Measurements from ENCODE around the gene RYR2. TPM values are rescaled to one million over a fixed set of nuclear protein-coding genes. Genes with fewer than 3 reads are reported as not detected.

Gene RYR2
- total and polyA plus RNA-seq, 3 donors from 2014 or later, result 5.4 to 9.5 (median 9.1) TPM

DNA sequence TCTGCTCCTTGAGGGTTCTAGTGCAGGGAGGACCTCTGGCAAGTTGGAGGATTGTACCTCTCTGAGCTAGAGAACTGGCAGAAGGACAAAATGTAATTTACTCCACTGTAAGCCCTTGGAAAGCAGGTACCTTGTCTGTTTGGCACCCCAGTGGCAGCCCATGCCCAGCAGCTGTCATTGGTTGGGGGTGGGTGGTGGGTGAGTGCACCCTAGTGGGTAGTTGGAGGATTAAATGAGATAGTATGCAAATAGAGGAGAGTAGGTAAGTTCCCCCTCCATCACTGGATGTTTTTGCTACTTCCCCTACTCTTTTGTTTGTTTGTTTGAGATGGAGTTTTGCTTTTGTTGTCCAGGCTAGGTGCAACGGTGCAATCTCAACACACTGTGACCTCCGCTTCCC lies 69.8 kb downstream of the RYR2 start:
- no peaks in the 10 kb centered on the region for H3K9me3 ChIP-seq
- no peaks in the 10 kb centered on the region for H3K36me3 ChIP-seq (ENCODE audit: low read depth, missing control alignments)
- peaks cover 10% of the 10 kb centered on the region for H3K4me1 ChIP-seq
- TF ChIP-seq POLR2A (IDR thresholded peaks at IDR 0.05), result no peak
- TF ChIP-seq, protein P1, sequence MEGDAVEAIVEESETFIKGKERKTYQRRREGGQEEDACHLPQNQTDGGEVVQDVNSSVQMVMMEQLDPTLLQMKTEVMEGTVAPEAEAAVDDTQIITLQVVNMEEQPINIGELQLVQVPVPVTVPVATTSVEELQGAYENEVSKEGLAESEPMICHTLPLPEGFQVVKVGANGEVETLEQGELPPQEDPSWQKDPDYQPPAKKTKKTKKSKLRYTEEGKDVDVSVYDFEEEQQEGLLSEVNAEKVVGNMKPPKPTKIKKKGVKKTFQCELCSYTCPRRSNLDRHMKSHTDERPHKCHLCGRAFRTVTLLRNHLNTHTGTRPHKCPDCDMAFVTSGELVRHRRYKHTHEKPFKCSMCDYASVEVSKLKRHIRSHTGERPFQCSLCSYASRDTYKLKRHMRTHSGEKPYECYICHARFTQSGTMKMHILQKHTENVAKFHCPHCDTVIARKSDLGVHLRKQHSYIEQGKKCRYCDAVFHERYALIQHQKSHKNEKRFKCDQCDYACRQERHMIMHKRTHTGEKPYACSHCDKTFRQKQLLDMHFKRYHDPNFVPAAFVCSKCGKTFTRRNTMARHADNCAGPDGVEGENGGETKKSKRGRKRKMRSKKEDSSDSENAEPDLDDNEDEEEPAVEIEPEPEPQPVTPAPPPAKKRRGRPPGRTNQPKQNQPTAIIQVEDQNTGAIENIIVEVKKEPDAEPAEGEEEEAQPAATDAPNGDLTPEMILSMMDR (IDR thresholded peaks at IDR 0.05), result no peak
- DNase-seq, result no peak
- no peak overlapping the region for H3K27ac ChIP-seq
- no peaks in the 10 kb centered on the region for H3K27me3 ChIP-seq
- intact Hi-C loops (cut with DNase I; ENCODE audit: low total_unique reads), result no loop called here
- 50 to 78% methylated on average over 2 of the region's 2 CpGs for WGBS, 2 donors
- H3K4me3 ChIP-seq, result no peak overlapping the region

DNA sequence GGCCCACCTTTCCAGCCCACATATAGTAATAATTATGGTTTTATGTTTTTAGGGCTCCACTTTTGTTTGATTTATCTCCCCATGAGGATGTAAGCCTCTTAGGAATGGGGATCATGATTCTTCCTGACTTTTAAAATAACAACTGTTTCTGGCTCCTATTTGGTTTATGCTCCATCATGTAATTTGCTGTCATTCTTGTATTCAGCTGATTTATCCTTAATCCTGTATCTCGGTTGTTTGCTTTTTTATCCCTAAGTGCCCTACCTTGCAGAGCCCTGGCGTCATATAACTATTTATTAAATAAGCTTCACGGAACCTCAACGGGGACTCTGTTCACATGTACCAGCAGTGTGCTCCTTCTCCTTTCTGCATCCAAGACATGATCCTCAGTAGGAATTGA lies 70.7 kb downstream of the RYR2 start:
- no peak for DNase-seq
- WGBS, 2 donors, result 90 to 91% methylated on average over 4 of the region's 4 CpGs
- intact Hi-C loops (cut with DNase I; ENCODE audit: low total_unique reads), result no loop called here
- Histone ChIP-seq H3K36me3 (ENCODE audit: low read depth, missing control alignments) (no peaks in the 10 kb centered on the region), H3K9me3 (no peaks in the 10 kb centered on the region), H3K4me1 (peaks cover 8% of the 10 kb centered on the region), H3K4me3 (no peak overlapping the region), H3K27me3 (no peaks in the 10 kb centered on the region), H3K27ac (no peak overlapping the region)
- TF ChIP-seq POLR2A (IDR thresholded peaks at IDR 0.05), result no peak
- TF ChIP-seq, protein P1 (IDR thresholded peaks at IDR 0.05), result no peak

DNA sequence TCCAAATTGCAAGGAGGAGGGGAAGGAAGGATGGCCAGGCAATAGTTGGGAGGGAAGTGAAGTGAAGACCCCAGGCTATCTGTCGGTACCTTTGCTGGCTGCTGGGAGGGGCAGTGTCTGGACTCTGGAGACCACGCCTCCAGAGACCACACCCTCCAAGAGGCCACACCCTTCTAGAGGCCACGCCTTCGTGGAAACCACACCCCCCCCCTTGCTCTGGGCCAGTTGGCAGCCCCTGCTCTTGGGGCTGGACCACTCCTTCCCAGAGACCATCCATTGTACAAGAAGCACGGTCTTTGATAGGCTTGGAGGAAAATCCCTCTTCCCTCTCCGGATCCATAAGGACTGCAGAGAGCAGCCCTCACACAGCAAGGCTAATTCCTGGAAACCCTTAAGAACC lies 73.1 kb downstream of the RYR2 start:
- no peaks in the 10 kb centered on the region for H3K4me1 ChIP-seq
- H3K36me3 ChIP-seq (ENCODE audit: low read depth, missing control alignments), result no peaks in the 10 kb centered on the region
- no peaks in the 10 kb centered on the region for H3K9me3 ChIP-seq
- peak; percentile 38 for DNase-seq
- 64 to 76% methylated on average over 5 of the region's 6 CpGs for WGBS, 2 donors
- no peak overlapping the region for H3K27ac ChIP-seq
- TF ChIP-seq, protein P1 (IDR thresholded peaks at IDR 0.05), result no peak
- no peak for TF ChIP-seq POLR2A (IDR thresholded peaks at IDR 0.05)
- H3K27me3 ChIP-seq, result no peaks in the 10 kb centered on the region
- intact Hi-C loops (cut with DNase I; ENCODE audit: low total_unique reads), result no loop called here
- H3K4me3 ChIP-seq, result no peak overlapping the region

DNA sequence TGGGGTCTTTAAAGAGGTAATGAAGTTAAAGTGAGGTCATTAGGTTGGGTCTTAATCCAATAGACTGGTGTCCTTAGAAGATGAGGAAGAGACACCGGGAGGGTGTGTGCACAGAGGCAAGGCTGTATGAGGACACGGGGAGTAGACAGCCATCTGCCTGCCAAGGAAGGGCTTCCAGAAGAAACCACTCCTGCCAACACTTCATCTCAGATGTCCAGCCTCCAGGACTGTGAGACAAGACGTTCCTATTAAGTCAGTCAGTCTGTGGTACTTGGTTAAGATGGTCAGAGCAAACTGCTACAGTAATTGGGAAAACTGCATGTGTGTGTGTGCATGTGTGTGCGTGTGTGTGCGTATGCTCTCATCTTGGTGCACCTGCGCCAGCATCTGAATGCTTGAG lies 77.1 kb downstream of the RYR2 start:
- TF ChIP-seq, protein P1 (IDR thresholded peaks at IDR 0.05), result no peak
- TF ChIP-seq POLR2A (IDR thresholded peaks at IDR 0.05), result no peak
- intact Hi-C loops (cut with DNase I; ENCODE audit: low total_unique reads), result no loop called here
- no peaks in the 10 kb centered on the region for H3K9me3 ChIP-seq
- no peaks in the 10 kb centered on the region for H3K27me3 ChIP-seq
- no peak for DNase-seq
- H3K4me1 ChIP-seq, result no peaks in the 10 kb centered on the region
- H3K4me3 ChIP-seq, result no peak overlapping the region
- WGBS, 2 donors, result 80 to 83% methylated on average over 6 of the region's 6 CpGs
- no peak overlapping the region for H3K27ac ChIP-seq
- no peaks in the 10 kb centered on the region for H3K36me3 ChIP-seq (ENCODE audit: low read depth, missing control alignments)

DNA sequence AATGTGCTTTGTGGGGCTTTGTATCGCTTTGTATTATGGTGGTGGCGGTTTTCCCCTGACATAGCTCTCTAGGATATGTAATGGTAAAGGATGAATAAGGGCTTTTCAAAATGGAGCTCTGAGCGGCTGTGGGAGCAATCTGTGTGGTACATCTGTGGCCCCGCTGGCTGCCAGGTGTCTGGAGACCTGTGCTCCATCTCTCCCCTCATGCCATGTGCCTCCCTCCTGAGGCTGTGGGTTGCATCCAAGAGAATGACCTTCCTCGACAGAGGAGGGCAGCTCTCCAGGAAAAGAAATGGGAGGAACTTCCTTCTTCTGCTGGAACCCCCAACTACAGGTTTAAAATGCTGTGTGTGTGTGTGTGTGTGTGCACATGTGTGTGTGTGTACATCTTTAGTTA lies 78.7 kb downstream of the RYR2 start:
- Histone ChIP-seq H3K9me3 (no peaks in the 10 kb centered on the region), H3K36me3 (ENCODE audit: low read depth, missing control alignments) (no peaks in the 10 kb centered on the region), H3K4me1 (no peaks in the 10 kb centered on the region), H3K27ac (no peak overlapping the region), H3K4me3 (no peak overlapping the region), H3K27me3 (no peaks in the 10 kb centered on the region)
- WGBS, 2 donors, result 78 to 80% methylated on average over 5 of the region's 5 CpGs
- intact Hi-C loops (cut with DNase I; ENCODE audit: low total_unique reads), result no loop called here
- TF ChIP-seq, protein P1 (IDR thresholded peaks at IDR 0.05), result no peak
- TF ChIP-seq POLR2A (IDR thresholded peaks at IDR 0.05), result no peak
- DNase-seq, result no peak
